Liver (tissue), 3 donors: ENCODE measurements around the gene KLF6.

Experiments used
- CTCF ChIP-seq: fragments of 150-350 bp; IDR thresholded peaks from 2 replicates; pipeline ENCODE4 v1.5.1; 2017; ENCODE audit warnings: improper control_type of control experiment, low read depth, low read length; ENCODE audit not compliant: missing input control
- GABPA ChIP-seq, 2 donors: IDR thresholded peaks in 1 of 2; conservative IDR thresholded peaks in 1 of 2; 2 replicates each; pipeline ENCODE4 v1.6.1; 2016; ENCODE audit warnings: antibody characterized with exemption in 2 of 2, mild to moderate bottlenecking in 1 of 2, moderate library complexity in 1 of 2
- RXRA ChIP-seq, 2 donors: IDR thresholded peaks; 2 replicates each; pipeline ENCODE4 v1.6.1; 2017 to 2018; ENCODE audit warnings: antibody characterized with exemption in 2 of 2, mild to moderate bottlenecking in 1 of 2
- donor health status: healthy.
- donor health status: healthy.

- TF ChIP-seq GABPA (IDR thresholded peaks at IDR 0.05 in 1 of 2, conservative IDR thresholded peaks at IDR 0.05 in 1 of 2) (no peak), CTCF (peak; percentile 13), RXRA (IDR thresholded peaks at IDR 0.05) (peak in 1 of 2 donors; percentile 75)
These were observed 2.3 kb downstream of the KLF6 start for GRCh38 chr10:3782451-3783315.
